ENCODE results near the gene SLC13A4. TPM values are rescaled to one million over a fixed set of nuclear protein-coding genes. Genes with fewer than 3 reads are reported as not detected.

SLC13A4 gene
- total RNA-seq, 2 experiments from 2014 or later: not detected

GRCh38 chr7:135768064-135768463, 40.1 kb upstream of the SLC13A4 start:
- intact Hi-C loops (cut with micrococcal nuclease): no loop called here
- no peaks in the 10 kb centered on the region for H3K9me3 Mint-ChIP-seq
- CTCF ChIA-PET: no interaction called here
- DNase-seq: no peak
- POLR2A ChIA-PET: no interaction called here
- H3K4me3 Mint-ChIP-seq: no peak overlapping the region
- no peaks in the 10 kb centered on the region for H3K36me3 Mint-ChIP-seq
- H3K4me1 Mint-ChIP-seq (ENCODE audit: low read depth): no peaks in the 10 kb centered on the region
- H3K27ac Mint-ChIP-seq: no peak overlapping the region
- H3K27me3 Mint-ChIP-seq: peaks cover 21% of the 10 kb centered on the region

- H3K9me3 Mint-ChIP-seq: no peaks in the 10 kb centered on the region
- no peaks in the 10 kb centered on the region for H3K4me1 Mint-ChIP-seq (ENCODE audit: low read depth)
- peaks cover 21% of the 10 kb centered on the region for H3K27me3 Mint-ChIP-seq
- H3K36me3 Mint-ChIP-seq: no peaks in the 10 kb centered on the region
- no peak for DNase-seq
- ChIA-PET POLR2A (no interaction called here), CTCF (no interaction called here)
- H3K27ac Mint-ChIP-seq: no peak overlapping the region
- intact Hi-C loops (cut with micrococcal nuclease): no loop called here
- H3K4me3 Mint-ChIP-seq: no peak overlapping the region
Measured at GRCh38 chr7:135763261-135763660, 35.3 kb upstream of the SLC13A4 start.

DNA sequence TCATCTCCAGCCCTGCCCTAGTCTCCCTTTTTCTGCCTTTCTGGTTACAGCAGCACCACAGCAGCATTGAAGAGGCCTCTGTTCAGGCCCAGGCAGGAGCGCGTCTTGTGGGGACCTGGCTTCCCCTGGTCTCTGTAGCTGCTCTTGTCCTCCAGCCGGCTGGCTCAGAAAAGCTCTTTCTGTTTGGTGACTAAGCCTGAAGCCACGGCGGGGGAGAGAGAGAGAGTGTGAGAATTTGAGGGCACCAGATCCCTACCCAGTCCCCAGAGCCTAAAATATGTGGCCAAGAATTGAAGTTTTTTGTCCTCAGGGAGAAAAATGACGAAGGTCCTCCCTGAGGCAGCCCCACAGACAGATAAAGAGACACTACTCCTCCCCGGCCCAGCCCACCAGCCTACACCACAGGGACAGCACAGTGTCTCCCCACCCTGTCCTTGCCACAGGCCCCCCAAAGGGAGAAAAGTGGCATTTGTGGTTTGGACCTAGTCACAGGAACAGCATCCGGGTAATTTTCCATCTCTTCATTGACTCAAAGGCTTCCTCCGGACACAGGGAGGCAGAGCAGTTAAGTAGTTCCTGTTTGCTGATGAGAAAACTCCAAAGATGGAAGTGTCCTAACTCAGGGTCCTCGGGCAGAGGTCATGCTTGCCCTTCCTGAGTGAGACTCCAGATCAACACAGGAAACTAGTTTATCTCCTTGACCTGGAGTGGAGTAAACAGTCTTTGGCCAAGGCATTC, 33.9 kb upstream of the SLC13A4 start:
- ChIA-PET POLR2A (no interaction called here), CTCF (no interaction called here)

GRCh38 chr7:135759532-135759931, 31.5 kb upstream of the SLC13A4 start:
- intact Hi-C loops (cut with micrococcal nuclease): no loop called here
- ChIA-PET POLR2A (no interaction called here), CTCF (no interaction called here)
- Mint-ChIP-seq H3K27ac (no peak overlapping the region), H3K9me3 (no peaks in the 10 kb centered on the region), H3K4me3 (no peak overlapping the region), H3K27me3 (peaks cover 30% of the 10 kb centered on the region), H3K36me3 (no peaks in the 10 kb centered on the region), H3K4me1 (ENCODE audit: low read depth) (no peaks in the 10 kb centered on the region)
- DNase-seq: no peak

More for the DNA sequence above, 33.9 kb upstream of the SLC13A4 start:
- Mint-ChIP-seq H3K27me3 (peaks cover 25% of the 10 kb centered on the region), H3K4me3 (no peak overlapping the region), H3K27ac (no peak overlapping the region), H3K9me3 (no peaks in the 10 kb centered on the region), H3K4me1 (ENCODE audit: low read depth) (no peaks in the 10 kb centered on the region), H3K36me3 (no peaks in the 10 kb centered on the region)
- intact Hi-C loops (cut with micrococcal nuclease): no loop called here
- DNase-seq: no peak

- DNase-seq: no peak
- Mint-ChIP-seq H3K27ac (no peak overlapping the region), H3K36me3 (no peaks in the 10 kb centered on the region), H3K27me3 (peaks cover 29% of the 10 kb centered on the region), H3K9me3 (no peaks in the 10 kb centered on the region), H3K4me3 (no peak overlapping the region), H3K4me1 (ENCODE audit: low read depth) (no peaks in the 10 kb centered on the region)
- ChIA-PET POLR2A (no interaction called here), CTCF (no interaction called here)
- intact Hi-C loops (cut with micrococcal nuclease): no loop called here
Measured at GRCh38 chr7:135758531-135758932, 30.5 kb upstream of the SLC13A4 start.

DNA sequence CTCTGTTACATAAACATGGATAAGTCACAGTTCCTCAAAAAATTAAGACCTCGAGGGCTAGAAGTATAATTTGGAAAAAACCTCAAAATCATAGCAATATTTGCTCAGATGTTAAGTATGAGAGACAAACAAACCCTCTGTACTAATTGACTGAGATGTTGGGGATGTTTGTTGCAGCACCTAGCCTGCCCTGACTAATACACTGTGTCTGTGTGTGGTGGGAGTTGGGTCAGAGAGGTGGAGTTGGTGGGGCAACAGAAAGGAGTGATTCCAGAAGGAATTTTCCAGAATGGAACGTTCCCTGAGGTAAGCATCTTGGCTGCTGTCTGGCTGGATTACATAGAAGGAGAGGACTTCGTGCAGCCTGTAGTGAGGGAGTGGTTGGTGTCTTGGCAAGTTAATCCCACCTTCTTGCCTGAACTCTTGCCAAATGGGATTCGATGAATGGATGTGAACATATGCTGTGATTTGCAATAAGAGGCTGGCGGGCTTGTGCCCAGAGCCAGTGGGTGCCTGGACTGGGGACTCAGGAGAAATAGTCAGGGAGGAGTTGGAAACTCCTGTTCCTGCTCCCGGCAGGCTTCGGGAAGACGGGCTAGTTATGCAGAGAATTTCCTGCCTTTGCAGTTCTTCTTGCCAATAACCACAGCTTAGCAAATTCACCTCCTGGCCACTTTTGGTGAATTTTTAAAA, 29.9 kb upstream of the SLC13A4 start:
- H3K27ac Mint-ChIP-seq: no peak overlapping the region
- ChIA-PET POLR2A (no interaction called here), CTCF (no interaction called here)
- no peaks in the 10 kb centered on the region for H3K9me3 Mint-ChIP-seq
- H3K27me3 Mint-ChIP-seq: peaks cover 29% of the 10 kb centered on the region
- intact Hi-C loops (cut with micrococcal nuclease): no loop called here
- H3K4me1 Mint-ChIP-seq (ENCODE audit: low read depth): no peaks in the 10 kb centered on the region
- no peak for DNase-seq
- H3K4me3 Mint-ChIP-seq: no peak overlapping the region
- no peaks in the 10 kb centered on the region for H3K36me3 Mint-ChIP-seq

GRCh38 chr7:135756191-135756590, 28.2 kb upstream of the SLC13A4 start:
- ChIA-PET POLR2A (no interaction called here), CTCF (no interaction called here)
- H3K36me3 Mint-ChIP-seq: no peaks in the 10 kb centered on the region
- H3K4me1 Mint-ChIP-seq (ENCODE audit: low read depth): no peaks in the 10 kb centered on the region
- H3K27ac Mint-ChIP-seq: no peak overlapping the region
- H3K27me3 Mint-ChIP-seq: peaks cover 27% of the 10 kb centered on the region
- no peak overlapping the region for H3K4me3 Mint-ChIP-seq
- no peak for DNase-seq
- no peaks in the 10 kb centered on the region for H3K9me3 Mint-ChIP-seq
- intact Hi-C loops (cut with micrococcal nuclease): no loop called here

GRCh38 chr7:135755351-135755753, 27.4 kb upstream of the SLC13A4 start:
- Mint-ChIP-seq H3K36me3 (no peaks in the 10 kb centered on the region), H3K9me3 (no peaks in the 10 kb centered on the region), H3K27me3 (peaks cover 27% of the 10 kb centered on the region), H3K27ac (no peak overlapping the region), H3K4me1 (ENCODE audit: low read depth) (no peaks in the 10 kb centered on the region), H3K4me3 (no peak overlapping the region)
- intact Hi-C loops (cut with micrococcal nuclease): no loop called here
- no peak for DNase-seq
- ChIA-PET CTCF (no interaction called here), POLR2A (no interaction called here)

- Mint-ChIP-seq H3K4me3 (no peak overlapping the region), H3K27ac (no peak overlapping the region), H3K4me1 (ENCODE audit: low read depth) (no peaks in the 10 kb centered on the region), H3K9me3 (no peaks in the 10 kb centered on the region), H3K27me3 (peaks cover 22% of the 10 kb centered on the region), H3K36me3 (no peaks in the 10 kb centered on the region)
- DNase-seq: no peak
- ChIA-PET POLR2A (no interaction called here), CTCF (no interaction called here)
- intact Hi-C loops (cut with micrococcal nuclease): no loop called here
Measured at GRCh38 chr7:135753616-135754413, 25.8 kb upstream of the SLC13A4 start.

DNA sequence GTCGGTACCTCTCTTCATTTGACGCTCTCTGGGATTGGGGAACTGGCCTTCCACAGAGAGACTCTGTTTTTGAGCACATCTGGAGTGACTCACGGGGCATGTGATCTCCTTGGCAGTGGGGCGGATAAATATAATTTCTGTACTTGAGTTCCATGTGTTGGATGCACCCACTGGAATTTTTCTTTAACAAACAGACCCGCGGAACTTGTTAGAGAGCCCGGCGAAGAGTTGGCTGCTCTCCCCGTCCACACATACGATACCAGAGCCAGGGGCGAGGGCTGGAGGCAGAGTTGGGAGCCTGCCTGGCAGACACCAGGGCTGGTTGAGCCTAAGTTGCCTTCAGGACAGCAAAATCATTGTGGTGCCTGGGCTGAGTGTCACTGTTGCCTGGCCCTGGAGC, 20.8 kb upstream of the SLC13A4 start, which contains the start of gene FAM180A:
FAM180A (minus strand) TSS at position 44 of the 400 bp plus-strand sequence. CDS start 233 bp downstream, outside the sequence.
- DNase-seq: no peak
- no peak within 1 kb of the TSS for H3K27ac Mint-ChIP-seq
- peaks cover 1% of the 10 kb centered on the region for H3K27me3 Mint-ChIP-seq
- intact Hi-C loops (cut with micrococcal nuclease): no loop called here
- ChIA-PET CTCF (no interaction called here), POLR2A (no interaction called here)
- no peaks in the 10 kb centered on the region for H3K36me3 Mint-ChIP-seq
- H3K4me3 Mint-ChIP-seq: no peak within 1 kb of the TSS
- no peaks in the 10 kb centered on the region for H3K9me3 Mint-ChIP-seq
- H3K4me1 Mint-ChIP-seq (ENCODE audit: low read depth): no peaks in the 10 kb centered on the region

GRCh38 chr7:135747366-135747765, 19.4 kb upstream of the SLC13A4 start:
- CTCF ChIA-PET: no interaction called here
- DNase-seq: no peak

GRCh38 chr7:135745703-135746312, 17.8 kb upstream of the SLC13A4 start:
- DNase-seq: no peak
- CTCF ChIA-PET: no interaction called here
- Mint-ChIP-seq H3K27ac (no peak overlapping the region), H3K27me3 (peaks cover 3% of the 10 kb centered on the region), H3K9me3 (no peaks in the 10 kb centered on the region), H3K4me1 (ENCODE audit: low read depth) (no peaks in the 10 kb centered on the region), H3K4me3 (no peak overlapping the region), H3K36me3 (no peaks in the 10 kb centered on the region)
- intact Hi-C loops (cut with micrococcal nuclease): no loop called here
- POLR2A ChIA-PET: no interaction called here

More at GRCh38 chr7:135747366-135747765, 19.4 kb upstream of the SLC13A4 start:
- H3K4me1 Mint-ChIP-seq (ENCODE audit: low read depth): no peaks in the 10 kb centered on the region
- POLR2A ChIA-PET: no interaction called here
- H3K4me3 Mint-ChIP-seq: no peak overlapping the region
- no peaks in the 10 kb centered on the region for H3K36me3 Mint-ChIP-seq
- H3K27me3 Mint-ChIP-seq: peaks cover 1% of the 10 kb centered on the region
- H3K27ac Mint-ChIP-seq: no peak overlapping the region
- intact Hi-C loops (cut with micrococcal nuclease): no loop called here
- no peaks in the 10 kb centered on the region for H3K9me3 Mint-ChIP-seq

All from activated CD4-positive, alpha-beta memory T cell treated with anti-CD3 and anti-CD28 coated beads for 36 hours (primary cell).